GM12864 (cell line): Measurements from ENCODE around the gene NBAS.

Experiments used
- DNase-seq: peaks from one replicate; pipeline ENCODE4 v3.0.0-alpha.2; 2011; ENCODE audit warnings: low read depth
- H3K4me3 ChIP-seq: 2 replicates; pipeline ENCODE4 v1.5.1; 2011; ENCODE audit warnings: mild to moderate bottlenecking, low read depth, low read length, control low read depth
- TF ChIP-seq, protein P1 (sequence below): IDR thresholded peaks from 2 replicates; pipeline ENCODE4 v1.5.1; 2011; ENCODE audit warnings: low read depth, mild to moderate bottlenecking, moderate library complexity, low read length, control low read depth, inconsistent platforms; ENCODE audit errors: missing control alignments

Gene NBAS

DNA sequence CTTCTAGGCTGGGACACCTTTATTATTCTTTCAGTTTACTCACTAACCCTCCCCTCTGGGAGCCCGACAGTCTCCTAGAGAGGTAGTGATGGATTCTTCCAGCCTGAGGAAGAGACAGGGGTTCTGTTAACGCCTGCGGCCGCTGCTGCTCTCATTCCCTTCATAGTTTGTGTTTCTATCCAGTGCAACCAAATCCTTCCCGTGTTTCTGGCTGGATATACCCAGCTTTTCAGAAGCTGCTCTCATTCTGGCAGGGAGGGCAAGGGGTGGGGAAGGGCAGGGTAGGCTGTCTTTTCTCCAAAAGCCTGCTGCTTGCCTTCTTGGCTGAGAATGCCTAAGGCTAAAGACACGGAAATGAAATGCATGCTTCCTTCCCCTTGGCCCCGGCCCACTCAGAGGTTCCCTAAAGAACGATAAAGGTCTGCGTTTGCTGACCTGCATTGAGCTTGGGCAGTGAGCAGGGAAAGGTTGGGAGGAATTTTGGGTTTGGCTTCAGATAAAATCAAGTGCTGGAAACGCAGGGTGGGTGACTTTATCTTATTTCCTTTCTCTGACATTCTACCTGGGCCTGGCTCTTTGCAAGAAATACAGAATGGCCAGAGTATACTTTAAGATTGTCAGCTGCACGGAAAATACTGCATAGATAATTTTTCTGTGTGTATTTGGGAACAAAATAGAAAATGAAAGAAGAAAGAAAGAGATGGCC lies 390.9 kb downstream of the NBAS start:
- DNase-seq: no peak
- TF ChIP-seq, protein P1, sequence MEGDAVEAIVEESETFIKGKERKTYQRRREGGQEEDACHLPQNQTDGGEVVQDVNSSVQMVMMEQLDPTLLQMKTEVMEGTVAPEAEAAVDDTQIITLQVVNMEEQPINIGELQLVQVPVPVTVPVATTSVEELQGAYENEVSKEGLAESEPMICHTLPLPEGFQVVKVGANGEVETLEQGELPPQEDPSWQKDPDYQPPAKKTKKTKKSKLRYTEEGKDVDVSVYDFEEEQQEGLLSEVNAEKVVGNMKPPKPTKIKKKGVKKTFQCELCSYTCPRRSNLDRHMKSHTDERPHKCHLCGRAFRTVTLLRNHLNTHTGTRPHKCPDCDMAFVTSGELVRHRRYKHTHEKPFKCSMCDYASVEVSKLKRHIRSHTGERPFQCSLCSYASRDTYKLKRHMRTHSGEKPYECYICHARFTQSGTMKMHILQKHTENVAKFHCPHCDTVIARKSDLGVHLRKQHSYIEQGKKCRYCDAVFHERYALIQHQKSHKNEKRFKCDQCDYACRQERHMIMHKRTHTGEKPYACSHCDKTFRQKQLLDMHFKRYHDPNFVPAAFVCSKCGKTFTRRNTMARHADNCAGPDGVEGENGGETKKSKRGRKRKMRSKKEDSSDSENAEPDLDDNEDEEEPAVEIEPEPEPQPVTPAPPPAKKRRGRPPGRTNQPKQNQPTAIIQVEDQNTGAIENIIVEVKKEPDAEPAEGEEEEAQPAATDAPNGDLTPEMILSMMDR: no peak
- H3K4me3 ChIP-seq: no peak overlapping the region

DNA sequence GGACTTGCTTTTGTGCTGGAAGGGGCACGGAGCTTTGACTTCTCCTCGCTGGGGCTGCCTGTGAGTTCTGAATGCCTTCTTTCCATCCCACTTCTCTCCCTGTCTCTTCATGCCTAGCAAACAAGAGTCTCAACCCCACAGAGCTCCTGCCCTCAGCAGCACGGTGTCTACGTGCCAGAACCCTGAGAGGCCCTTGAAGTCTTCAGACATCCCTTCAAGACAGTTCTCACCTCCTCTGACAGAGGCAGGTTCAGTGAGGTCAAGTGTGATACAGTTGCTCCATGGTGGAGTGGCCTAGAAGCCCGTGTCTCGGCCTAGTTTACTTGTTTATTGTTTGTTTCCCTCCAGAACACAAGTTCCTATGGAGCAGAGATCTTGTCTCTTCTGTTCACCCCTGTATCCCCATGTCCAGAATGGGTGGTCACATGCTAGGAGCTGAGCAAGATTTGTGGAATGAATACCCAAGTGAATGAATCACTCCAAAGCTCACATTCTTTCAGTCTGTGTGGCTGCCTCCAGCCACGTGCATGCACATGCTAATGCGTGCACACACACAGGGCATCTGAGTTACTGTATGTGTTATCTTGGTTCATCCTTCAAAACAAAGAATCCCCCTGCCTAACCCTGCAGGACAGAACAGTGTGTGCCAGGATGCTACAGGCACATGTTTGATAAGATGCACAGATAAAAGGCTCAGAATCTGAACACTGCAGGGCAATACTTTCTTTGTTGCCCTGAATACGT lies 391.6 kb downstream of the NBAS start:
- TF ChIP-seq, protein P1: no peak
- no peak overlapping the region for H3K4me3 ChIP-seq
- no peak for DNase-seq

DNA sequence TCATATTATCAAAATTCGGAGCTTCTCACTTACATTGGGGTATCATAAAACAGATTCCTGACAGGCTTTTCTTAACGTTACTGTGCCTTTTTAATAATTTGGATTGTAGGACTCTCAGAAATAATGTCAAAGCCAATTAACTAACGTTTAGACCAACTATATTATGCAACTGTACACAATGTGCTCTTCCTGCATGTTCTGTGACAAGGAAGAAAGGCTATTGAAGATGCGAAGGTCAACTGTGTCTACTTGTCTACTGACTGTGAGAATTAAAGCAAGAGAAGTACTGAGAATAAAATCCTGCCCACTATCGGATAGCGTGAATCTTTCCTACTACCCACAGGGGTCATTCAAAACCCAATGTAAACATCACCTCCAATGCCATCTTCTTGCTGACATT lies 393.0 kb downstream of the NBAS start:
- TF ChIP-seq, protein P1: no peak
- no peak overlapping the region for H3K4me3 ChIP-seq
- DNase-seq: no peak

DNA sequence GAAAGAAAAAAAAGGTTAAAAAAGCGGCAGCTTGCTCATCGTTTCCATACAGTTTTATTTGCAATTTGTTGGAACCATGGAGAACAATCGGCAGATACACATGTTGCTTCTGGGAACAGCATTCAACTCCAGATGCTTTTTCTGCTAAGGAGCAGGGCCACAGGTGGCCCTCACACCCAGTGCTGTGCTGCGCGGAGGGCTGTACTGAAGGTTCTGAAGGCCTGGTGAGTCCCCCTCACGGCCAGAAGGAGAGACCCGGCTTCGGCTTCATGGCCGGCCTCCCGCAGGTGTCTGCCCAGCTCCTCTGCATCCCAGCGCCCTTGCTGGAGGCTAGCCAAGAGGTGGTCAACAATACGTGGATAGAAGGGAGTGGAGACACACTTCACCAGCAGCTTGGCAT lies 394.3 kb downstream of the NBAS start:
- TF ChIP-seq, protein P1: no peak
- no peak overlapping the region for H3K4me3 ChIP-seq
- no peak for DNase-seq

DNA sequence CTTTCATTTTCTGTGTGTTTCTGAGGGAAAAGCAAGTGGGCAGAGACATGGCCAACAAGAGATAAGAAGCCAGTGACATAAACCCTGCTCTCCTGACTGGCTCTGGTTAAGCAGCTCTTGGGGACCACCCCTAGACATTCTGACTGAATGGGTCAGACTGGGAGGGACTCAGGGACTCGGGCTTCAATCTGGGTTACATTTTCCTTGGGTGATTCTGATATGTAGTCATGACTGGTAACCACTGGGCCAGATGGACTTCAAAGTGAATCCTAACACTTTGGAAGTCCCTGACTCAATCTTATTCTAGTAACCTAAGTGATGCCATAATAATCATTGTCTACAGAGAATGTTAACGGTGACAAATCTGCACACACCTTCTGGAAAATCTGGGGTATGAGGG lies 397.8 kb downstream of the NBAS start:
- DNase-seq: no peak
- TF ChIP-seq, protein P1: no peak
- H3K4me3 ChIP-seq: no peak overlapping the region

DNA sequence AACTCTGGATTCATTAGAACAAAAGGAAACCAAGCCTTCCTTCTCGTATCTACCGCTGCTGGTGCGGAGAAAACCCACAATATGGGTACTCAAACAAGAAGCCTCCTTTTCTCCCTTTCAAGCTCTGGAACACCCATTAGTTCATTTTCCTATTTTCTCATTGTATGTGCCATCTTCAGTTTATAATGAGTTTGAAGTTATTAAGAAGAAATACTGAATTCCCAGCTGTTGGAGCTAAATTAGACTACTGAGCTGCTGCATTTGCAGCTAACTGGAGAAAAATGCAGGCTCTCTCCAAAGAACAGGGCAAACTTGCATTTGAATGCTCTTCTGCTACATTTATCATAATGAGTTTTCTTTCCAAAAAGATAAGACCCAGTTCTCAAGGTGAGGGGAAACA lies 398.5 kb downstream of the NBAS start:
- no peak for DNase-seq
- no peak overlapping the region for H3K4me3 ChIP-seq
- TF ChIP-seq, protein P1: no peak
